Skeletal muscle satellite cell (primary cell): ENCODE results near the gene C12orf76.

Source experiments
- H3K27me3 ChIP-seq: 2 replicates; pipeline ENCODE4 v1.7.0; 2013; ENCODE audit warnings: low read length; ENCODE audit not compliant: control insufficient read depth, insufficient read depth
- H3K36me3 ChIP-seq: 2 replicates; pipeline ENCODE4 v1.7.0; 2013; ENCODE audit warnings: mild to moderate bottlenecking, control low read depth, low read length; ENCODE audit not compliant: insufficient read depth
- H3K4me1 ChIP-seq: 2 replicates; pipeline ENCODE4 v1.7.0; 2013; ENCODE audit warnings: low read length; ENCODE audit not compliant: control insufficient read depth, insufficient read depth
- H3K4me2 ChIP-seq: 2 replicates; pipeline ENCODE4 v1.7.0; 2013; ENCODE audit warnings: mild to moderate bottlenecking, low read length
- H3K4me3 ChIP-seq: 2 replicates; pipeline ENCODE4 v1.7.0; 2013; ENCODE audit warnings: low read length
- H3K9ac ChIP-seq: 2 replicates; pipeline ENCODE4 v1.7.0; 2013; ENCODE audit warnings: mild to moderate bottlenecking, low read depth, low read length, moderate library complexity
- H3K9me3 ChIP-seq: replicated peaks from 2 replicates; pipeline ENCODE4 v1.7.0; 2013; ENCODE audit warnings: mild to moderate bottlenecking, control low read depth, low read length

The C12orf76 gene

GRCh38 chr12:110038741-110039084 is 9.6 kb downstream of the C12orf76 start:
- peaks cover 23% of the 10 kb centered on the region for H3K4me1 ChIP-seq
- H3K4me2 ChIP-seq, result peak overlapping the region; percentile 67
- H3K36me3 ChIP-seq, result peaks cover 59% of the 10 kb centered on the region
- peak overlapping the region; percentile 73 for H3K9ac ChIP-seq
- no peaks in the 10 kb centered on the region for H3K27me3 ChIP-seq
- H3K9me3 ChIP-seq, result no peaks in the 10 kb centered on the region
- H3K4me3 ChIP-seq, result no peak overlapping the region

- no peak overlapping the region for H3K4me2 ChIP-seq
- H3K9me3 ChIP-seq, result no peaks in the 10 kb centered on the region
- H3K4me1 ChIP-seq, result peaks cover 20% of the 10 kb centered on the region
- H3K36me3 ChIP-seq, result peaks cover 65% of the 10 kb centered on the region
- no peak overlapping the region for H3K4me3 ChIP-seq
- no peaks in the 10 kb centered on the region for H3K27me3 ChIP-seq
- H3K9ac ChIP-seq, result no peak overlapping the region
Measured at GRCh38 chr12:110037315-110037714, 11.0 kb downstream of the C12orf76 start.

GRCh38 chr12:110035534-110036104 is 12.7 kb downstream of the C12orf76 start:
- H3K27me3 ChIP-seq, result no peaks in the 10 kb centered on the region
- H3K36me3 ChIP-seq, result peaks cover 67% of the 10 kb centered on the region
- H3K4me3 ChIP-seq, result no peak overlapping the region
- H3K9me3 ChIP-seq, result no peaks in the 10 kb centered on the region
- H3K9ac ChIP-seq, result no peak overlapping the region
- no peak overlapping the region for H3K4me2 ChIP-seq
- peaks cover 20% of the 10 kb centered on the region for H3K4me1 ChIP-seq

- Histone ChIP-seq H3K4me3 (no peak overlapping the region), H3K27me3 (no peaks in the 10 kb centered on the region), H3K36me3 (peaks cover 74% of the 10 kb centered on the region), H3K4me1 (peaks cover 11% of the 10 kb centered on the region), H3K9me3 (no peaks in the 10 kb centered on the region), H3K9ac (no peak overlapping the region), H3K4me2 (no peak overlapping the region)
Measured at GRCh38 chr12:110033888-110034287, 14.4 kb downstream of the C12orf76 start.

GRCh38 chr12:110029290-110029815 is 19.0 kb downstream of the C12orf76 start:
- Histone ChIP-seq H3K4me3 (no peak overlapping the region), H3K36me3 (peaks cover 65% of the 10 kb centered on the region), H3K4me1 (peaks cover 11% of the 10 kb centered on the region), H3K4me2 (no peak overlapping the region), H3K9ac (no peak overlapping the region), H3K27me3 (no peaks in the 10 kb centered on the region), H3K9me3 (no peaks in the 10 kb centered on the region)

- Histone ChIP-seq H3K36me3 (peaks cover 55% of the 10 kb centered on the region), H3K9me3 (no peaks in the 10 kb centered on the region), H3K4me1 (peaks cover 22% of the 10 kb centered on the region), H3K9ac (no peak overlapping the region), H3K27me3 (no peaks in the 10 kb centered on the region), H3K4me3 (no peak overlapping the region), H3K4me2 (no peak overlapping the region)
Measured at GRCh38 chr12:110028323-110028722, 20.0 kb downstream of the C12orf76 start.

- Histone ChIP-seq H3K4me2 (peak overlapping the region; percentile 60), H3K4me1 (peaks cover 45% of the 10 kb centered on the region), H3K36me3 (peaks cover 59% of the 10 kb centered on the region), H3K9ac (peak overlapping the region; percentile 7), H3K4me3 (no peak overlapping the region), H3K27me3 (no peaks in the 10 kb centered on the region), H3K9me3 (no peaks in the 10 kb centered on the region)
Measured at GRCh38 chr12:110024051-110024450, 24.3 kb downstream of the C12orf76 start.

- Histone ChIP-seq H3K36me3 (peaks cover 62% of the 10 kb centered on the region), H3K4me2 (peak overlapping the region; percentile 29), H3K27me3 (no peaks in the 10 kb centered on the region), H3K4me1 (peaks cover 45% of the 10 kb centered on the region), H3K9ac (peak overlapping the region; percentile 47), H3K4me3 (peak overlapping the region; percentile 10), H3K9me3 (no peaks in the 10 kb centered on the region)
Measured at GRCh38 chr12:110023059-110023980, 25.0 kb downstream of the C12orf76 start.

- H3K4me3 ChIP-seq, result no peak overlapping the region
- no peak overlapping the region for H3K4me2 ChIP-seq
- H3K36me3 ChIP-seq, result peaks cover 64% of the 10 kb centered on the region
Measured at GRCh38 chr12:110020956-110021355, 27.4 kb downstream of the C12orf76 start.

GRCh38 chr12:110015132-110015531 is 33.2 kb downstream of the C12orf76 start:
- H3K9ac ChIP-seq, result no peak overlapping the region
- H3K4me3 ChIP-seq, result no peak overlapping the region
- H3K36me3 ChIP-seq, result peaks cover 75% of the 10 kb centered on the region
- no peaks in the 10 kb centered on the region for H3K27me3 ChIP-seq
- peaks cover 17% of the 10 kb centered on the region for H3K4me1 ChIP-seq
- H3K9me3 ChIP-seq, result no peaks in the 10 kb centered on the region
- no peak overlapping the region for H3K4me2 ChIP-seq

More at GRCh38 chr12:110020956-110021355, 27.4 kb downstream of the C12orf76 start:
- Histone ChIP-seq H3K9ac (no peak overlapping the region), H3K4me1 (peaks cover 45% of the 10 kb centered on the region), H3K9me3 (no peaks in the 10 kb centered on the region), H3K27me3 (no peaks in the 10 kb centered on the region)

GRCh38 chr12:110012659-110013058 is 35.7 kb downstream of the C12orf76 start:
- H3K4me1 ChIP-seq, result peaks cover 20% of the 10 kb centered on the region
- no peaks in the 10 kb centered on the region for H3K27me3 ChIP-seq
- no peaks in the 10 kb centered on the region for H3K9me3 ChIP-seq
- no peak overlapping the region for H3K4me2 ChIP-seq
- H3K9ac ChIP-seq, result no peak overlapping the region
- no peak overlapping the region for H3K4me3 ChIP-seq
- H3K36me3 ChIP-seq, result peaks cover 50% of the 10 kb centered on the region
